H1 (cell line): ENCODE measurements around the gene SLC22A23. TPM values are rescaled to one million over a fixed set of nuclear protein-coding genes. Genes with fewer than 3 reads are reported as not detected.

ENCODE experiments used
- CTCF ChIA-PET: fragments of 300-600 bp; sonication (Branson Sonifier 250); formaldehyde crosslinking; loops from one replicate; lab custom pipeline; 2021; ENCODE audit not compliant: partially characterized antibody; lab: Charles Lee
- POLR2A ChIA-PET: fragments of 300-600 bp; sonication (Branson Sonifier 250); formaldehyde crosslinking; loops from one replicate; lab custom pipeline; 2021; ENCODE audit warnings: inconsistent platforms; ENCODE audit not compliant: partially characterized antibody; lab: Charles Lee
- DNase-seq, 2 experiments: peaks; one replicate each; pipeline versions ENCODE4 v3.0.0 to v3.0.0-alpha.2; 2010 to 2022; ENCODE audit warnings: low spot score in 2 of 2, low read depth in 1 of 2, mixed read lengths in 1 of 2
- FAIRE-seq: peaks from 2 replicates; lab custom pipeline; 2011; peaks lifted over from hg19 to GRCh38; lab: Jason Lieb, UNC
- H2AFZ ChIP-seq: 2 replicates; pipeline ENCODE4 v1.8.1; 2012; ENCODE audit warnings: low read length, inconsistent platforms
- H2AK5ac ChIP-seq: 2 replicates; pipeline ENCODE4 v1.6.1; 2013; ENCODE audit warnings: low read depth, low read length
- H2BK120ac ChIP-seq: replicated peaks from 2 replicates; pipeline ENCODE3; 2013; ENCODE audit warnings: low read depth, low read length, inconsistent platforms
- H2BK12ac ChIP-seq: 2 replicates; pipeline ENCODE4 v1.6.1; 2013; ENCODE audit warnings: low read depth, low read length
- H2BK15ac ChIP-seq: 2 replicates; pipeline ENCODE4 v1.6.1; 2013; ENCODE audit warnings: low read length
- H2BK20ac ChIP-seq: 2 replicates; pipeline ENCODE4 v1.6.1; 2013; ENCODE audit warnings: low read length
- H2BK5ac ChIP-seq: 2 replicates; pipeline ENCODE4 v1.6.1; 2013; ENCODE audit warnings: low read depth, low read length
- H3K14ac ChIP-seq: 2 replicates; pipeline ENCODE4 v1.6.1; 2013; ENCODE audit warnings: inconsistent platforms; ENCODE audit not compliant: insufficient read length
- H3K18ac ChIP-seq: 2 replicates; pipeline ENCODE4 v1.6.1; 2013; ENCODE audit warnings: low read length; ENCODE audit errors: extremely low read depth
- H3K23ac ChIP-seq: 2 replicates; pipeline ENCODE4 v1.6.1; 2013; ENCODE audit warnings: inconsistent platforms; ENCODE audit not compliant: insufficient read length
- H3K23me2 ChIP-seq: 2 replicates; pipeline ENCODE4 v1.6.1; 2013; ENCODE audit warnings: low read depth, low read length
- H3K27ac ChIP-seq: 2 replicates; pipeline ENCODE4 v1.6.1; 2011; ENCODE audit warnings: low read depth, low read length, inconsistent platforms
- H3K27me3 ChIP-seq, 4 experiments: replicated peaks in 1 of 4; 1 replicate in 1 of 4; 2 replicates in 3 of 4; pipeline versions ENCODE4 v1.6.1 to v1.8.1; 2011 to 2013; ENCODE audit warnings: low read length in 3 of 4, mild to moderate bottlenecking in 3 of 4, inconsistent platforms in 2 of 4, mixed read lengths in 2 of 4, moderate library complexity in 1 of 4; ENCODE audit not compliant: control insufficient read depth in 3 of 4, insufficient read depth in 3 of 4; ENCODE audit errors: extremely low read depth in 1 of 4
- H3K36me3 ChIP-seq, 4 experiments: 2 replicates each; pipeline versions ENCODE4 v1.6.1 to v1.8.1; 2011 to 2013; ENCODE audit warnings: mild to moderate bottlenecking in 4 of 4, low read length in 3 of 4, moderate library complexity in 2 of 4, control low read depth in 1 of 4, inconsistent platforms in 1 of 4; ENCODE audit not compliant: insufficient read depth in 4 of 4, control insufficient read depth in 2 of 4
- H3K4ac ChIP-seq: replicated peaks from 2 replicates; pipeline ENCODE3; 2013; ENCODE audit warnings: low read length, low read depth, mixed read lengths, inconsistent platforms; ENCODE audit not compliant: insufficient read length
- H3K4me1 ChIP-seq, 4 experiments: replicated peaks in 1 of 4; 1 replicate in 1 of 4; 2 replicates in 3 of 4; pipeline versions ENCODE4 v1.6.1 to v1.8.1; 2011 to 2013; ENCODE audit warnings: low read length in 3 of 4, inconsistent platforms in 2 of 4, mixed read lengths in 1 of 4; ENCODE audit not compliant: insufficient read depth in 4 of 4, control insufficient read depth in 3 of 4
- H3K4me2 ChIP-seq, 2 experiments: 2 replicates each; pipeline versions ENCODE4 v1.6.1 to v1.8.1; 2011 to 2013; ENCODE audit warnings: low read depth in 2 of 2, low read length in 2 of 2, control low read depth in 1 of 2, inconsistent platforms in 1 of 2, mild to moderate bottlenecking in 1 of 2; ENCODE audit not compliant: insufficient read depth in 1 of 2
- H3K4me3 ChIP-seq, 4 experiments: fragments of 200-600, 300-600 bp in 1 of 4; sonication (generic), shearing (Covaris generic), sonication (Bioruptor Twin) in 1 of 4; 2 replicates each; pipeline versions ENCODE4 v1.5.1 to v1.8.1; 2011 to 2016; ENCODE audit warnings: low read length in 4 of 4, low read depth in 3 of 4, control low read depth in 2 of 4, inconsistent platforms in 2 of 4, mild to moderate bottlenecking in 2 of 4, mixed read lengths in 1 of 4, moderate library complexity in 1 of 4; ENCODE audit not compliant: insufficient read depth in 2 of 4; ENCODE audit errors: extremely low read depth in 1 of 4
- H3K56ac ChIP-seq: replicated peaks from 2 replicates; pipeline ENCODE3; 2013; ENCODE audit warnings: low read depth, mild to moderate bottlenecking, mixed read lengths, low read length, inconsistent platforms; ENCODE audit not compliant: insufficient read length
- H3K79me1 ChIP-seq: 2 replicates; pipeline ENCODE4 v1.6.1; 2013; ENCODE audit warnings: low read depth, low read length, control low read depth
- H3K79me2 ChIP-seq, 2 experiments: 2 replicates each; pipeline versions ENCODE4 v1.6.1 to v1.8.1; 2012 to 2013; ENCODE audit warnings: low read length in 2 of 2, mild to moderate bottlenecking in 2 of 2, inconsistent platforms in 1 of 2; ENCODE audit not compliant: insufficient read depth in 2 of 2, control insufficient read depth in 1 of 2
- H3K9ac ChIP-seq, 4 experiments: replicated peaks in 1 of 4; 1 replicate in 1 of 4; 2 replicates in 3 of 4; pipeline versions ENCODE4 v1.6.1 to v1.8.1; 2011 to 2013; ENCODE audit warnings: low read depth in 3 of 4, low read length in 3 of 4, control low read depth in 2 of 4, mild to moderate bottlenecking in 2 of 4, moderate library complexity in 2 of 4, inconsistent platforms in 1 of 4; ENCODE audit errors: extremely low read depth in 1 of 4
- H3K9me3 ChIP-seq, 2 experiments: 2 replicates each; pipeline versions ENCODE4 v1.6.1 to v1.8.1; 2012 to 2013; ENCODE audit warnings: mild to moderate bottlenecking in 2 of 2, moderate library complexity in 2 of 2, control low read depth in 1 of 2, inconsistent platforms in 1 of 2, low read depth in 1 of 2, low read length in 1 of 2, mixed read lengths in 1 of 2; ENCODE audit not compliant: insufficient read depth in 2 of 2
- H4K20me1 ChIP-seq, 2 experiments: replicated peaks in 1 of 2; 2 replicates each; pipeline versions ENCODE3 to v1.8.1; 2011 to 2013; ENCODE audit warnings: inconsistent platforms in 2 of 2, low read length in 2 of 2, mild to moderate bottlenecking in 1 of 2; ENCODE audit not compliant: insufficient read depth in 2 of 2, control insufficient read depth in 1 of 2
- H4K5ac ChIP-seq: 2 replicates; pipeline ENCODE4 v1.6.1; 2013; ENCODE audit warnings: low read length, low read depth, mixed read lengths, inconsistent platforms; ENCODE audit not compliant: insufficient read length
- H4K8ac ChIP-seq: 2 replicates; pipeline ENCODE4 v1.8.0; 2013; ENCODE audit warnings: mild to moderate bottlenecking, moderate library complexity, low read length, inconsistent platforms; ENCODE audit not compliant: insufficient read depth; ENCODE audit errors: extremely low read depth
- H4K91ac ChIP-seq: replicated peaks from 2 replicates; pipeline ENCODE3; 2013; ENCODE audit warnings: low read length, mixed read lengths, inconsistent platforms; ENCODE audit not compliant: insufficient read length
- CBX8 ChIP-seq: fragments of 300-800, 300-1000 bp; sonication (generic); IDR thresholded peaks from 2 replicates; pipeline ENCODE4 v1.7.1; 2016; ENCODE audit warnings: low read depth, low read length, borderline replicate concordance
- NANOG ChIP-seq: IDR thresholded peaks from 2 replicates; pipeline ENCODE4 v1.6.1; 2011; ENCODE audit warnings: low read length, low read depth, mild to moderate bottlenecking, inconsistent platforms; ENCODE audit not compliant: insufficient read depth, poor library complexity, severe bottlenecking
- whole genome bisulfite sequencing, 2 experiments: shearing (Covaris generic) in 1 of 2; methylation state at CpG; one replicate each; pipeline versions ENCODE4 v1.1.6 to v1.1.7; 2013 to 2015; ENCODE audit warnings: low lambda C conversion rate in 2 of 2, mixed read lengths in 2 of 2, inconsistent platforms in 1 of 2, low coverage in 1 of 2, missing lambda C conversion rate in 1 of 2; ENCODE audit not compliant: insufficient replicate concordance in 2 of 2, insufficient coverage in 1 of 2, insufficient read length in 1 of 2; ENCODE audit errors: extremely low coverage in 1 of 2, missing lambda C conversion rate in 1 of 2; 5-methylcytosine and 5-hydroxymethylcytosine counted together
- polyA plus RNA-seq, 7 experiments: library from polyadenylated mRNA; depleted of rRNA in 3 of 7; stranded (reverse) in 5 of 7; unstranded in 2 of 7; fragments of >200 nt in 5 of 7; fragments of 200-250 nt in 2 of 7; gene quantifications; 1 replicate in 5 of 7; 2 replicates in 1 of 7; 4 replicates in 1 of 7; pipeline versions ENCODE4 v1.2.1 to v1.2.3, GENCODE V29; 2011 to 2013; ENCODE audit warnings: missing spikeins in 2 of 7, mixed read lengths in 2 of 7
- total RNA-seq: library from RNA; stranded (reverse); fragmentation: NEBNext Ultra II Directional; extraction: Animal tissue kit (Norgen Biotek cat#: 25700); gene quantifications from 2 replicates; pipeline ENCODE4 v1.2.1, GENCODE V29; 2021
- TF ChIP-seq, protein P1 (sequence below): IDR thresholded peaks from 2 replicates; pipeline ENCODE4 v1.6.1; 2011; ENCODE audit warnings: low read length, improper control_type of control experiment

The SLC22A23 gene
- total and polyA plus RNA-seq, 2 of the 8 experiments (the other 6 are each of a cell fraction or from before 2014, with no cell fraction given) = 9.9 to 38.4 TPM

DNA sequence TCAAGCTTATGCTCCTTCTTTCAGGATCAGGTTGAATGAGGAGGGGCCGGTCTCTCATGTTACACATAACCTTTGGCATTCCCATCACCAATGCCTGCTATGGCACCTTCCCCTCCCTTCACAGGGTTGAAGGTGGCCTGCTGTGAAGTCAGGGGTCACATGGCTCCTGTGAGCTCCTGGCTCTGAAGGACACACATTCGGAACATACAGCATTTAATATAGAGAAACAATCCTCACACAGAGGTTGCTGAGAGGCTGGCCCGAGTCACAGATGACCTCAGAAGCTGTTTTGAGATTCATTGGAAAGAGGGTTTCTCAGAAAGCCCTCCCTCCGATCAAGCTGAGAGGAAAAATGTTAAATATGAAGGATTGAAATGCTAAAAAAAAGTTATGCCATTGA is 116.0 kb downstream of the SLC22A23 start:
- peak overlapping the region; percentile 49 for H4K91ac ChIP-seq
- no peak overlapping the region for H3K56ac ChIP-seq
- no peaks in the 10 kb centered on the region for H3K36me3 ChIP-seq
- no peak overlapping the region for H2AK5ac ChIP-seq
- H4K5ac ChIP-seq = peak overlapping the region; percentile 39
- H3K4me3 ChIP-seq = no peak overlapping the region
- H3K23me2 ChIP-seq = no peaks in the 10 kb centered on the region; the same call in 1 of the 2 replicates
- H3K27ac ChIP-seq = no peak overlapping the region
- H2BK12ac ChIP-seq = peak overlapping the region; percentile 52
- no peak overlapping the region for H3K14ac ChIP-seq
- ChIA-PET POLR2A (interaction anchor here (0.7 to 1.1 kb wide), 3 partner anchors 10 to 166 kb away, joined by 3 read pairs; no protein-coding TSS in a partner anchor), CTCF (interaction anchor here (0.8 to 1.4 kb wide), 5 partner anchors 10 to 392 kb away, joined by 3 to 4 read pairs (median 3); no protein-coding TSS in a partner anchor)
- peaks cover 5% of the 10 kb centered on the region; the same call in 1 of the 2 replicates for H3K79me1 ChIP-seq
- no peaks in the 10 kb centered on the region for H4K20me1 ChIP-seq
- peaks cover 0 to 20% of the 10 kb centered on the region in 2 experiments; a peak in 2 of 4 replicates for H3K79me2 ChIP-seq
- H2BK5ac ChIP-seq = peak overlapping the region; percentile 57; the same call in 1 of the 2 replicates
- H2BK15ac ChIP-seq = no peak overlapping the region
- no peak overlapping the region for H3K23ac ChIP-seq
- TF ChIP-seq, protein P1, sequence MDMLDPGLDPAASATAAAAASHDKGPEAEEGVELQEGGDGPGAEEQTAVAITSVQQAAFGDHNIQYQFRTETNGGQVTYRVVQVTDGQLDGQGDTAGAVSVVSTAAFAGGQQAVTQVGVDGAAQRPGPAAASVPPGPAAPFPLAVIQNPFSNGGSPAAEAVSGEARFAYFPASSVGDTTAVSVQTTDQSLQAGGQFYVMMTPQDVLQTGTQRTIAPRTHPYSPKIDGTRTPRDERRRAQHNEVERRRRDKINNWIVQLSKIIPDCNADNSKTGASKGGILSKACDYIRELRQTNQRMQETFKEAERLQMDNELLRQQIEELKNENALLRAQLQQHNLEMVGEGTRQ = peak; percentile 47; the same call in 1 of the 2 replicates
- TF ChIP-seq NANOG = no peak
- no peak for TF ChIP-seq CBX8
- H3K18ac ChIP-seq = peak overlapping the region; percentile 3; the same call in 1 of the 2 replicates
- no peak for DNase-seq
- peaks cover 20 to 44% (median 32%) of the 10 kb centered on the region in 4 experiments for H3K4me1 ChIP-seq
- FAIRE-seq = no peak
- no peaks in the 10 kb centered on the region for H3K9me3 ChIP-seq
- H4K8ac ChIP-seq = no peak overlapping the region
- WGBS, 2 experiments = 67% methylated on average over 4 of the region's 4 CpGs; no CpG with 5 or more reads in 1 of the 2 experiments
- no peak overlapping the region for H2BK120ac ChIP-seq
- no peak overlapping the region for H2BK20ac ChIP-seq
- no peak overlapping the region for H2AFZ ChIP-seq
- H3K4ac ChIP-seq = no peak overlapping the region
- peak overlapping the region; percentile 18 to 53; a peak in 2 of 4 replicates for H3K4me2 ChIP-seq
- H3K27me3 ChIP-seq = no peaks in the 10 kb centered on the region
- H3K9ac ChIP-seq = no peak overlapping the region
